IMR-90 (cell line): Measurements from ENCODE around the gene MEF2A. TPM values are rescaled to one million over a fixed set of nuclear protein-coding genes. Genes with fewer than 3 reads are reported as not detected.

Experiments used
- ATAC-seq: fragments of 200-7000 bp; cut with Tn5 transposase; 2 replicates; pipeline ENCODE4 v1.9.1; 2020; ENCODE audit warnings: low read depth, mild to moderate bottlenecking, moderate library complexity
- BruUV-seq: library from RNA; stranded (reverse); fragments of 400-500 nt; replicated peaks from 2 replicates; lab custom pipeline; 2021; lab: Mats Ljungman, UMichigan
- CTCF ChIA-PET: fragments of 300-600 bp; formaldehyde crosslinking; extraction: SDS; loops from one replicate; lab custom pipeline; 2021; ENCODE audit warnings: antibody characterized with exemption; lab: Yijun Ruan, JAX
- POLR2A ChIA-PET: fragments of 300-600 bp; sonication (Branson Sonifier 250); formaldehyde crosslinking; loops from one replicate; lab custom pipeline; 2022; ENCODE audit warnings: antibody characterized with exemption; ENCODE audit not compliant: unreplicated experiment; lab: Charles Lee
- DNase-seq: peaks from one replicate; pipeline ENCODE4 v3.0.0; 2013
- H2AFZ ChIP-seq: replicated peaks from 2 replicates; pipeline ENCODE3; 2013; ENCODE audit warnings: low read length, mild to moderate bottlenecking; ENCODE audit not compliant: poor library complexity
- H2AK5ac ChIP-seq: 2 replicates; pipeline ENCODE4 v1.6.1; 2013; ENCODE audit warnings: low read depth, low read length, inconsistent platforms
- H2AK9ac ChIP-seq: replicated peaks from 2 replicates; pipeline ENCODE3; 2013; ENCODE audit warnings: mild to moderate bottlenecking, low read depth, low read length, moderate library complexity; ENCODE audit not compliant: poor library complexity
- H2BK120ac ChIP-seq: 2 replicates; pipeline ENCODE4 v1.6.1; 2013; ENCODE audit warnings: low read depth, low read length, inconsistent platforms
- H2BK15ac ChIP-seq: 3 replicates; pipeline ENCODE4 v1.6.1; 2013; ENCODE audit warnings: low read depth, low read length, inconsistent platforms
- H2BK20ac ChIP-seq: 2 replicates; pipeline ENCODE4 v1.6.1; 2013; ENCODE audit warnings: low read depth, mild to moderate bottlenecking, inconsistent platforms, low read length, moderate library complexity
- H2BK5ac ChIP-seq: 2 replicates; pipeline ENCODE4 v1.6.1; 2013; ENCODE audit warnings: mild to moderate bottlenecking, low read depth, low read length, inconsistent platforms; ENCODE audit not compliant: poor library complexity, severe bottlenecking
- H3K14ac ChIP-seq: replicated peaks from 2 replicates; pipeline ENCODE4 v1.6.1; 2013; ENCODE audit warnings: low read depth, low read length, inconsistent platforms
- H3K18ac ChIP-seq: 2 replicates; pipeline ENCODE4 v1.6.1; 2013; ENCODE audit warnings: low read depth, low read length, control low read depth
- H3K23ac ChIP-seq: 2 replicates; pipeline ENCODE4 v1.6.1; 2013; ENCODE audit warnings: low read depth, low read length, inconsistent platforms
- H3K27ac ChIP-seq: 2 replicates; pipeline ENCODE4 v1.5.1; 2013; ENCODE audit warnings: mild to moderate bottlenecking, control low read depth, low read length; ENCODE audit not compliant: insufficient read depth
- H3K27me3 ChIP-seq: 2 replicates; pipeline ENCODE4 v1.6.1; 2013; ENCODE audit warnings: low read length; ENCODE audit not compliant: control insufficient read depth, insufficient read depth
- H3K36me3 ChIP-seq: 2 replicates; pipeline ENCODE4 v1.6.1; 2013; ENCODE audit warnings: low read length, mixed read lengths; ENCODE audit not compliant: control insufficient read depth, insufficient read depth
- H3K4ac ChIP-seq: 2 replicates; pipeline ENCODE4 v1.6.1; 2013; ENCODE audit warnings: low read depth, low read length, inconsistent platforms
- H3K4me1 ChIP-seq: 2 replicates; pipeline ENCODE4 v1.6.1; 2013; ENCODE audit warnings: low read length, mixed read lengths; ENCODE audit not compliant: control insufficient read depth, insufficient read depth
- H3K4me2 ChIP-seq: 2 replicates; pipeline ENCODE4 v1.6.1; 2013; ENCODE audit warnings: low read depth, mild to moderate bottlenecking, control low read depth, low read length, moderate library complexity
- H3K4me3 ChIP-seq: 2 replicates; pipeline ENCODE4 v1.5.1; 2013; ENCODE audit warnings: low read depth, mild to moderate bottlenecking, control low read depth, low read length, moderate library complexity; ENCODE audit not compliant: insufficient read depth
- H3K56ac ChIP-seq: 2 replicates; pipeline ENCODE4 v1.6.1; 2013; ENCODE audit warnings: low read length, inconsistent platforms; ENCODE audit not compliant: insufficient read depth; ENCODE audit errors: extremely low read depth
- H3K79me1 ChIP-seq, 2 experiments: 2 replicates each; pipeline ENCODE4 v1.6.1; 2013; ENCODE audit warnings: low read length in 2 of 2, inconsistent platforms in 1 of 2, low read depth in 1 of 2
- H3K9ac ChIP-seq: 2 replicates; pipeline ENCODE4 v1.6.1; 2013; ENCODE audit warnings: low read depth, low read length, control low read depth
- H3K9me1 ChIP-seq: 2 replicates; pipeline ENCODE4 v1.6.1; 2013; ENCODE audit warnings: low read length, inconsistent platforms; ENCODE audit not compliant: insufficient read depth
- H3K9me3 ChIP-seq: 2 replicates; pipeline ENCODE4 v1.6.1; 2013; ENCODE audit warnings: low read length; ENCODE audit not compliant: control insufficient read depth, insufficient read depth
- H4K20me1 ChIP-seq: 2 replicates; pipeline ENCODE4 v1.6.1; 2013; ENCODE audit warnings: low read length, inconsistent platforms; ENCODE audit not compliant: insufficient read depth
- H4K5ac ChIP-seq: 2 replicates; pipeline ENCODE4 v1.6.1; 2013; ENCODE audit warnings: mild to moderate bottlenecking, low read depth, low read length, control low read depth
- H4K8ac ChIP-seq, 2 experiments: 2 replicates each; pipeline ENCODE4 v1.6.1; 2013; ENCODE audit warnings: low read depth in 2 of 2, low read length in 2 of 2, control low read depth in 1 of 2, inconsistent platforms in 1 of 2
- H4K91ac ChIP-seq: 2 replicates; pipeline ENCODE4 v1.6.1; 2013; ENCODE audit warnings: low read depth, low read length, inconsistent platforms; ENCODE audit not compliant: insufficient read depth
- BHLHE40 ChIP-seq: fragments of 150-350 bp; IDR thresholded peaks from 2 replicates; pipeline ENCODE4 v1.6.1; 2016; ENCODE audit warnings: mild to moderate bottlenecking, low read depth, low read length
- CEBPB ChIP-seq: IDR thresholded peaks from 2 replicates; pipeline ENCODE4 v1.6.1; 2012; ENCODE audit warnings: low read depth, low read length, improper control_type of control experiment
- CHD1 ChIP-seq: IDR thresholded peaks from 2 replicates; pipeline ENCODE4 v1.6.1; 2012; ENCODE audit warnings: low read depth, low read length, improper control_type of control experiment
- FOS ChIP-seq: fragments of 150-350 bp; IDR thresholded peaks from 2 replicates; pipeline ENCODE4 v1.6.1; 2016; ENCODE audit warnings: low read depth, low read length
- MAFK ChIP-seq: IDR thresholded peaks from 2 replicates; pipeline ENCODE4 v1.6.1; 2012; ENCODE audit warnings: low read depth, low read length, improper control_type of control experiment
- MAZ ChIP-seq: IDR thresholded peaks from 2 replicates; pipeline ENCODE4 v1.6.1; 2012; ENCODE audit warnings: low read depth, mild to moderate bottlenecking, low read length, improper control_type of control experiment, moderate library complexity, borderline replicate concordance
- MXI1 ChIP-seq: IDR thresholded peaks from 2 replicates; pipeline ENCODE4 v1.6.1; 2012; ENCODE audit warnings: low read depth, mild to moderate bottlenecking, low read length, moderate library complexity, borderline replicate concordance
- NFE2L2 ChIP-seq: fragments of 150-350 bp; IDR thresholded peaks from 2 replicates; pipeline ENCODE4 v1.6.1; 2016; ENCODE audit warnings: low read depth, mild to moderate bottlenecking, low read length
- RAD21 ChIP-seq: IDR thresholded peaks from 2 replicates; pipeline ENCODE4 v1.6.1; 2012; ENCODE audit warnings: low read length, improper control_type of control experiment
- RCOR1 ChIP-seq: IDR thresholded peaks from 2 replicates; pipeline ENCODE4 v1.6.1; 2012; ENCODE audit warnings: mild to moderate bottlenecking, low read length, improper control_type of control experiment; ENCODE audit not compliant: insufficient replicate concordance
- RFX5 ChIP-seq: IDR thresholded peaks from 2 replicates; pipeline ENCODE4 v1.8.0; 2012; ENCODE audit warnings: low read depth, mild to moderate bottlenecking, low read length, moderate library complexity
- SMC3 ChIP-seq: fragments of 150-350 bp; IDR thresholded peaks from 2 replicates; pipeline ENCODE4 v1.6.1; 2016; ENCODE audit warnings: low read depth, mild to moderate bottlenecking, antibody characterized with exemption, low read length, moderate library complexity
- WGBS, 2 experiments: methylation state at CpG; one replicate each; pipeline versions ENCODE4 v1.1.5 to v1.1.7; 2013; ENCODE audit warnings: missing lambda C conversion rate in 2 of 2; ENCODE audit not compliant: insufficient read length in 1 of 2; ENCODE audit errors: extremely low coverage in 2 of 2; 5-methylcytosine and 5-hydroxymethylcytosine counted together
- dilution Hi-C: fragments of 300-500 bp; cut with HindIII; formaldehyde crosslinking; loops from one replicate; pipeline ENCODE4 v1.14.3; 2018; ENCODE audit warnings: low sequenced_read_pairs; ENCODE audit not compliant: unreplicated experiment
- in situ Hi-C: fragments of 300-500 bp; cut with MboI; formaldehyde crosslinking; loops from 3 replicates; pipeline ENCODE4 v1.14.3; 2019; ENCODE audit warnings: low sequenced_read_pairs, inconsistent platforms, mixed read lengths
- intact Hi-C: fragments of 100-400 bp; cut with micrococcal nuclease; formaldehyde crosslinking; loops from 2 replicates; pipeline ENCODE4 v1.10.0; 2022
- polyA plus RNA-seq, 3 experiments: library from polyadenylated mRNA; depleted of rRNA; stranded (reverse); fragments of >200 nt; gene quantifications; 2 replicates each; pipeline ENCODE4 v1.2.3, GENCODE V29; 2012; ENCODE audit warnings: low replicate concordance in 1 of 3
- total RNA-seq: library from RNA; depleted of rRNA; stranded (reverse); fragments of >200 nt; gene quantifications from 2 replicates; pipeline ENCODE4 v1.2.3, GENCODE V29; 2012
- TF ChIP-seq, protein P1 (sequence below): fragments of 150-350 bp; IDR thresholded peaks from 2 replicates; pipeline ENCODE4 v1.6.1; 2016; ENCODE audit warnings: low read depth, mild to moderate bottlenecking, low read length, moderate library complexity, borderline replicate concordance
- TF ChIP-seq, protein P2 (sequence below): fragments of 150-350 bp; IDR thresholded peaks from 2 replicates; pipeline ENCODE4 v1.6.1; 2017; ENCODE audit warnings: mild to moderate bottlenecking, antibody characterized with exemption, low read length, low read depth
- TF ChIP-seq, protein P3 (sequence below): conservative IDR thresholded peaks from 2 replicates; pipeline ENCODE4 v1.5.1; 2012; ENCODE audit warnings: mild to moderate bottlenecking, low read depth, low read length, improper control_type of control experiment

MEF2A gene
- total and polyA plus RNA-seq, 2 of the 4 experiments (the other 2 are of a cell fraction) = 16.1 to 16.7 TPM

DNA sequence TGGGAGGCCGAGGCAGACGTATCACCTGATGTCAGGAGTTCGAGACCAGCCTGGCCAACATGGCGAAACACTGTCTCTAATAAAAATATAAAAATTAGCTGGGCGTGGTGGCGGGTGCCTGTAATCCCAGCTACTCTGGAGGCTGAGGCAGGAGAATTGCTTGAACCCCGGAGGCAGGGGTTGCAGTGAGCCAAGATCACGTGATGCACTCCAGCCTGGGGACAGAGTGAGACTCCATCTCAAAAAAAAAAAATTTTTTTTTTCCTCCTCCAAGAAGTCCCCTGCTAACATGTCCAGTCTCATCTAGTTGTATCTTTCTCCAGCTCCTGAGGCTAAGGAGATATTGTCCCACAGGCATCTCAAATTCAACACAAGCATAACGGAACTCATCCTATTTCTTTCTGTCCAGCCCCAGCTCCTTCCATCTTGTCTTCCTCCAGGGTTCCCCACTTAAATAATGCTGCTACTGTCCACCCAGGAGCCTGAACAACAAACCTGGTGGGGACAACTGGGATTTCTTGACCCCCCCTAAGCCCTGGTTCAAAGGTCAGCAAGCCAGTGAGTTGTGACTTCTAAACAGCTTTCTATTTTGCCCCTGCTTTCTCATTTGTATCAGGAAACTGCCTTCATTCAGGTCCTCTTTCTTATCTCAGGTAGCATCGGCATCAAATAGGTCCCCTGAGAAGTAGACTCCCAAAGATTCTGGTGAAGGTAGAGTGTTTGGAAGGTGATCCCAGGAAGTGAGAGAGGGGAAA lies 4.1 kb upstream of the MEF2A start:
- H3K14ac ChIP-seq = no peak overlapping the region
- H3K23ac ChIP-seq = no peak overlapping the region
- ATAC-seq = no peak
- DNase-seq = no peak
- no peak overlapping the region for H2AK5ac ChIP-seq
- H3K4ac ChIP-seq = no peak overlapping the region
- no peak overlapping the region for H2BK15ac ChIP-seq
- ChIA-PET POLR2A (no interaction called here), CTCF (no interaction called here)
- BruUV-seq = no TSS peak
- H3K4me3 ChIP-seq = no peak overlapping the region
- H3K27me3 ChIP-seq = peaks cover 4% of the 10 kb centered on the region
- H2BK20ac ChIP-seq = no peak overlapping the region
- H2AFZ ChIP-seq = no peak overlapping the region
- no peak overlapping the region for H3K4me2 ChIP-seq
- no peak overlapping the region for H2AK9ac ChIP-seq
- H3K9ac ChIP-seq = no peak overlapping the region
- 100% methylated on average over 5 of the region's 10 CpGs; no CpG with 5 or more reads in 1 of the 2 experiments for WGBS, 2 experiments
- peaks cover 1 to 4% of the 10 kb centered on the region in 2 experiments; a peak in 3 of 4 replicates for H3K79me1 ChIP-seq
- no peak overlapping the region for H4K5ac ChIP-seq
- peaks cover 2% of the 10 kb centered on the region; the same call in 1 of the 2 replicates for H3K4me1 ChIP-seq
- no peaks in the 10 kb centered on the region for H3K9me3 ChIP-seq
- intact Hi-C loops = no loop called here
- H4K91ac ChIP-seq = no peak overlapping the region
- H3K27ac ChIP-seq = no peak overlapping the region
- H3K9me1 ChIP-seq = 0 out of 2 replicates have a peak, but pooled peaks cover 2% of the 10 kb centered on the region
- in situ Hi-C loops = no loop called here
- no peak overlapping the region for H3K56ac ChIP-seq
- no peak overlapping the region for H4K8ac ChIP-seq
- no peaks in the 10 kb centered on the region for H3K36me3 ChIP-seq
- dilution Hi-C loops = no loop called here
- H4K20me1 ChIP-seq = no peaks in the 10 kb centered on the region
- no peak overlapping the region for H2BK5ac ChIP-seq
- H3K18ac ChIP-seq = no peak overlapping the region
- H2BK120ac ChIP-seq = no peak overlapping the region
- TF ChIP-seq FOS = no peak
- no peak for TF ChIP-seq MXI1
- no peak for TF ChIP-seq RCOR1
- TF ChIP-seq MAZ = no peak
- TF ChIP-seq, protein P1, sequence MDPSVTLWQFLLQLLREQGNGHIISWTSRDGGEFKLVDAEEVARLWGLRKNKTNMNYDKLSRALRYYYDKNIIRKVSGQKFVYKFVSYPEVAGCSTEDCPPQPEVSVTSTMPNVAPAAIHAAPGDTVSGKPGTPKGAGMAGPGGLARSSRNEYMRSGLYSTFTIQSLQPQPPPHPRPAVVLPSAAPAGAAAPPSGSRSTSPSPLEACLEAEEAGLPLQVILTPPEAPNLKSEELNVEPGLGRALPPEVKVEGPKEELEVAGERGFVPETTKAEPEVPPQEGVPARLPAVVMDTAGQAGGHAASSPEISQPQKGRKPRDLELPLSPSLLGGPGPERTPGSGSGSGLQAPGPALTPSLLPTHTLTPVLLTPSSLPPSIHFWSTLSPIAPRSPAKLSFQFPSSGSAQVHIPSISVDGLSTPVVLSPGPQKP = no peak
- TF ChIP-seq, protein P2, sequence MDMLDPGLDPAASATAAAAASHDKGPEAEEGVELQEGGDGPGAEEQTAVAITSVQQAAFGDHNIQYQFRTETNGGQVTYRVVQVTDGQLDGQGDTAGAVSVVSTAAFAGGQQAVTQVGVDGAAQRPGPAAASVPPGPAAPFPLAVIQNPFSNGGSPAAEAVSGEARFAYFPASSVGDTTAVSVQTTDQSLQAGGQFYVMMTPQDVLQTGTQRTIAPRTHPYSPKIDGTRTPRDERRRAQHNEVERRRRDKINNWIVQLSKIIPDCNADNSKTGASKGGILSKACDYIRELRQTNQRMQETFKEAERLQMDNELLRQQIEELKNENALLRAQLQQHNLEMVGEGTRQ = no peak
- TF ChIP-seq, protein P3, sequence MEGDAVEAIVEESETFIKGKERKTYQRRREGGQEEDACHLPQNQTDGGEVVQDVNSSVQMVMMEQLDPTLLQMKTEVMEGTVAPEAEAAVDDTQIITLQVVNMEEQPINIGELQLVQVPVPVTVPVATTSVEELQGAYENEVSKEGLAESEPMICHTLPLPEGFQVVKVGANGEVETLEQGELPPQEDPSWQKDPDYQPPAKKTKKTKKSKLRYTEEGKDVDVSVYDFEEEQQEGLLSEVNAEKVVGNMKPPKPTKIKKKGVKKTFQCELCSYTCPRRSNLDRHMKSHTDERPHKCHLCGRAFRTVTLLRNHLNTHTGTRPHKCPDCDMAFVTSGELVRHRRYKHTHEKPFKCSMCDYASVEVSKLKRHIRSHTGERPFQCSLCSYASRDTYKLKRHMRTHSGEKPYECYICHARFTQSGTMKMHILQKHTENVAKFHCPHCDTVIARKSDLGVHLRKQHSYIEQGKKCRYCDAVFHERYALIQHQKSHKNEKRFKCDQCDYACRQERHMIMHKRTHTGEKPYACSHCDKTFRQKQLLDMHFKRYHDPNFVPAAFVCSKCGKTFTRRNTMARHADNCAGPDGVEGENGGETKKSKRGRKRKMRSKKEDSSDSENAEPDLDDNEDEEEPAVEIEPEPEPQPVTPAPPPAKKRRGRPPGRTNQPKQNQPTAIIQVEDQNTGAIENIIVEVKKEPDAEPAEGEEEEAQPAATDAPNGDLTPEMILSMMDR = no peak
- no peak for TF ChIP-seq SMC3
- TF ChIP-seq RAD21 = no peak
- no peak for TF ChIP-seq CEBPB
- TF ChIP-seq NFE2L2 = no peak
- TF ChIP-seq RFX5 = no peak
- TF ChIP-seq BHLHE40 = no peak
- no peak for TF ChIP-seq MAFK
- no peak for TF ChIP-seq CHD1
